GM18519 (cell line): Measurements from ENCODE around the gene NRCAM.

Experiments used
- ATAC-seq: cut with Tn5 transposase; IDR thresholded peaks from one replicate; pipeline ENCODE4 v1.9.1; 2021; ENCODE audit warnings: mild to moderate bottlenecking, moderate library complexity; ENCODE audit not compliant: unreplicated experiment, low FRiP score

The NRCAM gene

DNA sequence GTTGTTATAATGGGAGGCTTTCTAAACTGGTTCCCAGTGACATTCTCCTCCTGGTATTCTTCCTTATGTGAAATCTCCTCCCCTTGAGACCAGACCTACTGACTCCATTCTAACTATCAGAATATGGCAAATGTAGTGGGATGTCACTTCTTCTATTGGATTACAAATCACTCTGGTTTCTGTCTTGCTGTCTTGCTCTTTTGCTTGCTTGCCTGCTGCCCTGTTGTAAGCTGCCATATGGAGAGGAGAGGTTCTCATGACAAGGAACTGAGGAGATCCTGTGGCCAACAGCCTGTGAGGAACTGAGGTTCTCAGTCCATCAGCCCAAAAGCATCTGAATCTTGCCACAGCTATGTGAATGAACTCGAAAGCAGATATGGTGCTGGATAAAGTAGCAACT, 4.7 kb upstream of the NRCAM start:
- no peak for ATAC-seq

DNA sequence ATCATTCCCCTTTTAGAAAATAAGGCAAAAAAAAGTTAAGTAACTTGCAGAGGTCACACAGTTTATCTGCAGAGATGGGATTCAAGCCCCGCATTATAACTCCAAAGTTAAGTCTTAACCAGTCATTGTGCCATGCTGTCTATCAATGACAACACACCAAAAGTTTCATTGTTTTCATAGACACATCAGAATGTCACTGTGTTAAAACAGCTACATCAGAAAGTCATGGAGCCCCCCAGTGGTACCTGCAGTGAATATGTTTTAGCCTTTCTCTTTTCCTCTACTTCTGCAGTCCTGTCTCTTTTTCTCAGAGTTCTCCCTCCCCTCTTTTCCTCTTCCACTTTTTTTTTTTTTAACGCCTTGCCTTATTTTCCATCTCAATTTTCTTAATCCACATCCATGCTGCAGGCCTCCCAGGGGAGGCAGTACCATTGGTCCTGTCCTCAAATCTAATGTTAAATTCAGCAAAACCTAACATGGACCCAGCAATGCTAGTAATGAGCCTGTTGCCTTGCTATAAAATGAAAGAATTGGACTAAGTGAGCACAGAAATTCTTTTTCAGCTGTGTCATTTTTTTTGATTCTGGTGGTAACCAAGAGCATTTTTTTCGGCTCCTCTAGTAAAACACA, 3.8 kb upstream of the NRCAM start:
- no peak for ATAC-seq

DNA sequence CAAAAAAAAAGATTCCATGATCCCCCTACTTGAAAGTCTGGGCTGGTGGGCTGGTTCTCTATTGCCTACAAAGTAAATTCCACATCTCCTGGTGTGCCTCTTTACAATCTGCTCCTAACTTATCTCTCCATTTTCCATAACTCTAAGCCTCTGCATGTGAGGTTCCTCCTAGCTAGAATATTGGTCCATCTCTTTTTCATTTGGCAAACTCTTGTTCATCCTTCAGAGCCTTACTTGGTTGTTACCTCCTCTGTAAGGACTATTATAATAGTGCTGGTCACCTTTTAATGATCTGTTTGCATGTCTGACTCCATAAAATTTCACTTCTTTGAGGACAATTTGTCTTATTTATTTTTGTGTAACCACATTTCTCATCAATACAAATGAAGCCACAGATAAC, 1.6 kb upstream of the NRCAM start:
- no peak for ATAC-seq

GRCh38 chr7:108456845-108457540, 757 bp upstream of the NRCAM start:
- no peak for ATAC-seq

- ATAC-seq = no peak
Observed at GRCh38 chr7:108455551-108455997, 662 bp downstream of the NRCAM start.

DNA sequence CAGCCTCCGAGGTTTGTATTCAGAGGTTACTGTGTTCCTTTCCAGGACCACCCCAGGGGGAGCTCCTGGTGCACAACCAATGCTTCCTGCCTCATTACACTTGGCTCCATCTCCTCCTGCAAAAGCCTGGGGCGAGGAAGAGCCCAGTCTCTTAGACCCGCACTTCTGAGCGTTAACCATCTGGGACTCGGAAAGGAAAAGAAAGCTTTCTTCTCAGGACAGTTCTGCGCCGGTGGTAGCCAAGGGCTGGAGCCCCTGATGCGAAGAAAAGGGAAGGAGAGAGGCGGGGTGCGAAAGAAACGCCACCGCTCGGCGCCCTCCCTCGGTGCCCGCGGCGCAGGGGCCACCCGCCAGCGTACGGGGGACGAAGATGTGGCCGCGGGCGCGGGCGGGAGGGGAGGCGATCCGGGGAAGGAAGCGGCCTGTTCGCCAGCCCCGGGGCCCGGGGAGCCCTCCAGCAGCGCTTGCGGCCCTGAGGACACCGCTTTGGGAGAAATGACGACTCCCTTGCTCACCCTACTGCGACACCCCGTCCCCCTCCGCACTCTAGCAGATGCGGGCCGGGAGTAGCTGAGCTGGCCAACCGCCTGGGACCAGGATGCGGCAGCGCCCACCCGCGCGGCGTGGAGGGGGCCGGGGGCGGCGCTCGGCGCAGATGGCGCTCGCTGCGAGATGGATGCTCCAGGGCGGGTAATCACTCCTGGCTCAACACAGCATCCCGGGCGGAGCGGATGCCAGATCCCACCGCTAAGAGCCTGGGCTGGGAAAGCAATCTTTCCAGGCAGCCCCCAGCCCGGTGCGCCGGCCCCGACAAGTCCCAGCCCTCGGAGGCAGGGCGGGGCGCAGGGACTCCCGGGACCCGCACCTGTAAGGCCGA, 1.3 kb downstream of the NRCAM start:
- ATAC-seq = no peak

- no peak for ATAC-seq
Observed at GRCh38 chr7:108454317-108454673, 1.9 kb downstream of the NRCAM start.

DNA sequence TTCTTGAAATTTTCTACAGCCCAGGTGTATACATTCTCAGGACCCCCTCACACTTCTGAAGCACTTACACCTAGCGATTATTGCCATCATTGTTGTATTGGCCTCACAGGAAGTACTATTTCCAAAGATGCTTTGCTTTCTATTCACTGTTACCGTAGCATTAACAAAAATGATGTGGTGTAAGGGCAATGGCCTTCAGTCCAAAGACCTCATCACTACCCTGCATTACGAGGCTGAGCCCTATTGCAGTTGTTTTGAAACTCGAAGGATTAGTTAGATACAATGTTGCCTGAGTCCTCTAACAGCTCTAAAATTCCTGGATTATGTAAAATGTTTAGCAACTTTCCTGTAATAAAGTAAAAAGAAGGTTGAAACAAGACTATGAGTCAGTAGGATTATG, 2.9 kb downstream of the NRCAM start:
- ATAC-seq = no peak

GRCh38 chr7:108452707-108453106, 3.5 kb downstream of the NRCAM start:
- ATAC-seq = peak; percentile 63

- no peak for ATAC-seq
Observed at GRCh38 chr7:108451296-108451848, 4.9 kb downstream of the NRCAM start.

DNA sequence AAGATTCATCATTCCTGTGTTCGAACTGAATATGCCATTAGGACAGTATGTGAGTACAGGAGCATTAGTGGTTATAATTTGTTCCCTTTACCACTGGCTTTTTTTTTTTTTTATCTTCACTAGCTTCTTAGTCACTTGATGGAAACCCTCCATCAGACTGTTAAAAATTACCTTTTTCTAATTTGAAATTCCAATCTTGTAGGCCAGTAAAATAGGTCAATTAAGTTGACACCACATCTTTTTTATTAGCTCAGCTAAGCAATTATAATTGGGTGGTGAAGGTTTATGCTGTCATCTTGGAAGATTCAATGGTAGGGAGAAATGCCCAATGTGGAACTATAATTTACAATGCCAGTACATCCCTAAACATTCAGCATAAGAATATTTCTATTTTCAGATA, 6.1 kb downstream of the NRCAM start:
- ATAC-seq = no peak

- no peak for ATAC-seq
Observed at GRCh38 chr7:108449521-108449920, 6.7 kb downstream of the NRCAM start.

GRCh38 chr7:108448584-108449505, 7.4 kb downstream of the NRCAM start:
- ATAC-seq = no peak

DNA sequence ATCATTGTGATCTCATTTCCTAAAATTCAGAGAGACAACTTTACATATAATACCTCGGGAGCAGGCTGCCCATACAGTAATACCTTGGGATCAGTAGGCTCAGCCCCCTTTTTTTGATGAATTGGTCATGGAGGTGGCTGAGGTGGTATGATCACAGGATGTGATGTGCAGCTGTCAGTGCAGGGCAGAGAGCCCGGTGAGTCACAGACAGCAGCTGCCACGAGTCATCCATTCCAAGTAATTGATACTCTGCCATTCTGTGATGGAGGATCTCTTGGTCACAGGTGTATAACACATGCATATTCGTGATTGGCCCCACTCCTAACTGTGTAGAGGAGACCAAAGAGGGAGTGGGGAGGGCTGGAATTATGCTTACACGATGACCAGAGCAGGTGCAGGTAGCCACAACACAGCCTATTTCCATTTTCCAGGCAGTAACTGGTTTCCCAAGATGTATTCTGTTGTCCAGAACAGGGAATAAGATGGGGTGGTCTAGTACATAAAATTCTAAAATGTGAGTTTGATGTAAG, 14.1 kb downstream of the NRCAM start:
- no peak for ATAC-seq

- ATAC-seq = no peak
Observed at GRCh38 chr7:108441392-108441955, 14.8 kb downstream of the NRCAM start.

GRCh38 chr7:108440613-108441012, 15.6 kb downstream of the NRCAM start:
- ATAC-seq = no peak

- no peak for ATAC-seq
Observed at GRCh38 chr7:108436906-108437305, 19.3 kb downstream of the NRCAM start.

- ATAC-seq = no peak
Observed at GRCh38 chr7:108434010-108434409, 22.2 kb downstream of the NRCAM start.

- ATAC-seq = no peak
Observed at GRCh38 chr7:108431099-108431498, 25.1 kb downstream of the NRCAM start.

DNA sequence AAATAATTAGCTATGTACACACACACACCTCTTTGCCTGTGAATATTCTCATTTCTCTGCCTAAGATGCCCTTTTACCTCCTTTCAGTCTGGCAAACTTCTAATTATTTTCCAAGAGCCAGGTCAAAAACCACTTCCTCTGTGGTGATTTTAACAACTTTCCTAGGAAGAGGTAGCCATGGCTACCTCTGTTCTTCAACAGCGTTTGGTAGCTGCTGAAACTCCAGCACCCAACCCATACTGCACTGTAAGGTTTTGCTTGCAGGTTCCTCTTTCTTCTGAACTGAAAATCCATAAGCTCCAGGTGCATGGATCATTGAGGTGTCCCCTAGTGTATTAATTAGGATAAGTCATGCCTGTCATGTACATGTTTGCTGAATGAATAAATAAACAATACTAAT, 25.6 kb downstream of the NRCAM start:
- no peak for ATAC-seq
